LNCaP clone FGC (cell line): ENCODE data around the gene ELK1.
A peak's percentile ranks its signal among the peaks of the same experiment; 100 is the strongest.
"Not testable (repeated sequence)": the region's sequence is repeated elsewhere in the genome, so short reads cannot be mapped to it uniquely, and the experiment has no call there.

Experiments used
- DNase-seq: peaks from one replicate; pipeline ENCODE4 v3.0.0-alpha.2; 2011; ENCODE audit warnings: low read depth
- H3K4me3 ChIP-seq: 2 replicates; pipeline ENCODE4 v1.5.1; 2011; ENCODE audit warnings: mild to moderate bottlenecking, low read depth, low read length, control low read depth
- TF ChIP-seq, protein P1 (sequence below): IDR thresholded peaks from 2 replicates; pipeline ENCODE4 v1.5.1; 2012; ENCODE audit warnings: mild to moderate bottlenecking; ENCODE audit not compliant: control insufficient read depth, insufficient read depth; ENCODE audit errors: extremely low read depth

Gene ELK1

DNA sequence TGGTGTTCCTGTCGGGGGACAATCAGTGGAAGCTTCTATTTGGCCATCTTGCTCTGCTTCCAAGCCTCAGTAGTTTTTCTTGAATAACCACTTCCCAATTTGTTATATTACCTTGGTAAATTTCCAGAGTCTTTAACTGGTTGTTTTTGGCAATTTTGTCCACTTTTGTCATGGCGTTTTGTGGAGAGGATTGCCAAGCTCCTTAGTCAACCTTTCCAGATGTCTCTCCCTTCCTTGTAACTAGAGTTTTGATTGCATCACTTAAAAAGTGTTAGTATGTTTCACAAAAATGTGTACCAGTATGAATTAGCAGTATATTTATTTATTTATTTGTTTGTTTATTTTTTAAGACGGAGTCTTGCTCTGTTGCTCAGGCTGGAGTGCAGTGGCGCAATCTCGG is 24.4 kb upstream of the ELK1 start:
- TF ChIP-seq, protein P1, sequence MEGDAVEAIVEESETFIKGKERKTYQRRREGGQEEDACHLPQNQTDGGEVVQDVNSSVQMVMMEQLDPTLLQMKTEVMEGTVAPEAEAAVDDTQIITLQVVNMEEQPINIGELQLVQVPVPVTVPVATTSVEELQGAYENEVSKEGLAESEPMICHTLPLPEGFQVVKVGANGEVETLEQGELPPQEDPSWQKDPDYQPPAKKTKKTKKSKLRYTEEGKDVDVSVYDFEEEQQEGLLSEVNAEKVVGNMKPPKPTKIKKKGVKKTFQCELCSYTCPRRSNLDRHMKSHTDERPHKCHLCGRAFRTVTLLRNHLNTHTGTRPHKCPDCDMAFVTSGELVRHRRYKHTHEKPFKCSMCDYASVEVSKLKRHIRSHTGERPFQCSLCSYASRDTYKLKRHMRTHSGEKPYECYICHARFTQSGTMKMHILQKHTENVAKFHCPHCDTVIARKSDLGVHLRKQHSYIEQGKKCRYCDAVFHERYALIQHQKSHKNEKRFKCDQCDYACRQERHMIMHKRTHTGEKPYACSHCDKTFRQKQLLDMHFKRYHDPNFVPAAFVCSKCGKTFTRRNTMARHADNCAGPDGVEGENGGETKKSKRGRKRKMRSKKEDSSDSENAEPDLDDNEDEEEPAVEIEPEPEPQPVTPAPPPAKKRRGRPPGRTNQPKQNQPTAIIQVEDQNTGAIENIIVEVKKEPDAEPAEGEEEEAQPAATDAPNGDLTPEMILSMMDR, result no peak
- H3K4me3 ChIP-seq, result no peak overlapping the region
- no peak for DNase-seq

DNA sequence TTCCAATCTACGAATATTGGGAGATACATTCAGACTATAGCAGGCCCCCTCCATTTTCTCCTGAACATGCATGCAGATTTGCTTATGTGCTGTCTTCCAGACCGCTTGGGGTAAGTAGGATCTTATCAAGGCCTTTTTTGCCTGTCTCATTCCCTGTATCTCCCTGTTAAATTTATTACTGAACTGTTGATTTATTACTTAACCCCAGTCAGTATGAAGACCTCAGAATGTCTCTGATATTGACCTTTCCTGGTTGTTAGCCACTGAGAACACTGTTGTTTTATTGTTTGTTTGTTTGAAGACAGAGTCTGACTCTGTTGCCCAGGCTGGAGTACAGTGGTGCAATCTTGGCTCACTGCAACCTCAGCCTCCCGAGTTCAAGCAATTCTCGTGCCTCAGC is 15.4 kb upstream of the ELK1 start:
- H3K4me3 ChIP-seq, DNase-seq: not testable (repeated sequence)

DNA sequence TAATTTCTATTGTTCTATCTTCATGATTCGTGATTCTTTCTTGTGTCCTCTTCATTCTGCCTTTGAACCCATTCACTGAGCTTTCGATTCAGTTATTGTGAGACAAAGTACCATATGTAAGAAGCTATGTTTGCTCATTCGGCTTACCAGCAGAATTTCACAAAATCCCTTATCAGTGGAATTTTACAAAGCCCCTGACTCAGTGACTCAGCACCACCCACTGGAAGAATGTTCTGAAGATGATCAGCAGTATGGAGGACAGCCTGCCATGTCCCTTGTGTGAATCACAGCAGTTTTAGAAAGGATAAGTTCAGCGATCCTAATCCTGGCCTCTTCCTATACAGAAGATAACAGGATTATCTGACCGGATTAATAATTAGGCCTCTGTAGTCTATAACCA is 14.4 kb upstream of the ELK1 start:
- DNase-seq, result no peak
- TF ChIP-seq, protein P1, result no peak
- H3K4me3 ChIP-seq, result no peak overlapping the region

DNA sequence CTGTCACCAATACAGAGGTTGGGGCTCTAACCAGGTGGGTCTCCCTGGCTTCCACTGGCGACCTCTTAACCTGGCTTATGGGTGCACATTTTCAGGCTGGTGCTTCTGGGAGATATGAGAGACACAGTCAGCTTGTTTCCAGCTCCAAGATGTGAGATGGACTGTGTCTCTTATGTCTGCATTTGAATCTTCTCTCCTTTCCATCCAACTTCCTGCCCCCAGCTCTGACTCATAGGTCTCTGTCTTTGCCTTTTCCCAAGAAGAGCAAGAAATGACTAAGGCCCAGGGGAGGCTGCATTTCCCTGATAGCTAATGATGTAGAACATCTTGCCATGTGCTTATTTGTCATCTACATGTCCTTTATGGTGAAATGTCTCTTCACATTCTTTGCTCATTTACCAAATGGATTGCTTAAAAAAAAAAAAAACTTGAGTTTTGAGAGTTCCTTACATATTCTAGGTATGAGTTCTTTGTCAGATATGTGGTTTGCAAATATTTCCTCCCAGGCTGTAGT is 11.8 kb upstream of the ELK1 start:
- H3K4me3 ChIP-seq, result no peak overlapping the region
- no peak for DNase-seq
- TF ChIP-seq, protein P1, result no peak

DNA sequence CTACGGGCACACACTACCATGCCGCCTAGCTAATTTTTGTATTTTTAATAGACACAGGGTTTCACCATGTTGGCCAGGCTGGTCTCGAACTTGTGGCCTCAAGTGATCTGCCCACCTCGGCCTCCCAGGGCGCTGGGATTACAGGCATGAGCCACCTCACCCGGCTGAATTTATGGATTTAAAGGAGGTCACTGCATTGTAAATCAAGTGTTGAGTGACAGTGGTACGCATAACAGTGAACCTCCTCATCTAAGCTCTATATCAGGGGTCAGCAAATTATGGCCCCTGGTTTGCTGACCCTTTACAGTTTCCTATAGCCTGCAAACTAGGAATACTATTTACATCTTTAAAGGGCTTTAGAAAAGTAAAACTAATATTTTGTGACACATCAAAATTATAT is 11.2 kb upstream of the ELK1 start:
- DNase-seq, result no peak
- no peak overlapping the region for H3K4me3 ChIP-seq
- TF ChIP-seq, protein P1, result no peak

DNA sequence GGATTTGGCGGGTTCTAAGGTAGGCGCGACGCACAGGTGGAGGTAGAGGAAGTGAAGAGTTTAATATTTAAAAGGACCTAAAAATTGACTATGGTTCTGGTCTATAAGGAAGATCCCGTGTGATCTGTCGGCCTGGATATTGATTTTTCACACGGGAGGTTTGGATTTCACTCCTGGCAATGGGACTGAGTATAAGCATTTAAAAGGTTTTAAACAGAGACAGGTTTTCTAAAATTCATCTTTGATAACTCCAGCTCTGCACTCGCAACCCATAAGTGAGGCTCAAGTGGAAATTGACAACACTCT is 9.0 kb upstream of the ELK1 start:
- peak overlapping the region; percentile 76 for H3K4me3 ChIP-seq
- no peak for DNase-seq
- TF ChIP-seq, protein P1, result no peak

DNA sequence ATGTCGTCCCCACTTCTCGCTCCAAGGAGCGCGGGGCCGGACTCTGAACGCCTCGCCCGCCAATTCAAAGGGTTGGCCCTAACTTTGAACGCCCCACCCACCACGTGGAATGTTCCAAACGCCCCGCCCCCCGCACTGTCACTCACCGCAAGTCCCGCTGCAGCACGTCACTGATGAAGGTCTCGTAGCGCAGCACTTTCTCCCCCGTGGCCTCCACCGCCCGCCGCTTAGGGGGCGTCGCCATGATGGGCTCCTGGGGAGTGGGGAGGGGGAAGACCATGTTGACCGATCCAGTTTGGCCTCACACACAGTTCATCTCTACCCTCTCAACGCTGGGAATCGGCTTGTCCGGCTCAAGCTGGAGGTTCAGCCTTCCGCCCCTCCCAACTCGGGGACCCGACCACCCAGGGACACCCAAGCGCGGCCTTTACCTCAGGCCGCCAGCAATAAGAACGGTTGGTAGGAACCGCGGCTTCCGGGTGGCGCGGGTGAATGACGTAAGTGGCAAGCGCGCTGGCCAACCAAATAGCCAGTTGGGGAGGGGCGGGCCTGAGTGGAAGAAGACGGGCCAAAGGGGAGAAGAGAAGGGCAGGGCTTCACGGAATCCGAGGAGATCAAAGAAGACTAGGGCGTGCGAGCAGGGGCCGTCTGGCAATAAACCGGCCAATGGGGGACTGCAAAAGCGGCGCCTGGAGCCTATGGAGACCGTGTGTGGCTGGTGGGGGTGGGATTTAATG is 8.5 kb upstream of the ELK1 start, which contains the start of gene UXT:
Gene UXT (minus strand): TSS at position 497 of the 737 bp plus-strand sequence. CDS start 253 bp downstream, at position 244.
- TF ChIP-seq, protein P1, result no peak
- peak within 1 kb of the TSS; percentile 76 for H3K4me3 ChIP-seq
- peak; percentile 81 for DNase-seq
